BJ (cell line): Measurements from ENCODE around the gene PTTG1. TPM values are rescaled to one million over a fixed set of nuclear protein-coding genes. Genes with fewer than 3 reads are reported as not detected.

Experiments used
- CTCF ChIA-PET: fragments of 350-600 bp; formaldehyde crosslinking; extraction: SDS; loops from one replicate; lab custom pipeline; 2021; ENCODE audit warnings: antibody characterized with exemption, inconsistent platforms; lab: Yijun Ruan, JAX
- POLR2A ChIA-PET: fragments of 300-600 bp; sonication (Branson Sonifier 250); formaldehyde crosslinking; extraction: SDS; loops from one replicate; lab custom pipeline; 2021; ENCODE audit warnings: antibody characterized with exemption; lab: Charles Lee
- DNase-seq: peaks from one replicate; pipeline ENCODE4 v3.0.0-alpha.2; 2011; ENCODE audit warnings: low read depth
- H3K27me3 ChIP-seq: 2 replicates; pipeline ENCODE4 v1.6.0; 2011; ENCODE audit warnings: low read length; ENCODE audit not compliant: control insufficient read depth, insufficient read depth
- H3K36me3 ChIP-seq: 2 replicates; pipeline ENCODE4 v1.5.1; 2011; ENCODE audit warnings: low read length; ENCODE audit not compliant: control insufficient read depth, insufficient read depth
- H3K4me3 ChIP-seq: 2 replicates; pipeline ENCODE4 v1.5.1; 2011; ENCODE audit warnings: low read depth, mild to moderate bottlenecking, control low read depth, low read length
- polyA plus RNA-seq: library from polyadenylated mRNA; depleted of rRNA; stranded (reverse); fragments of >200 nt; gene quantifications from 2 replicates; pipeline ENCODE4 v1.2.3, GENCODE V29; 2011
- TF ChIP-seq, protein P1 (sequence below): IDR thresholded peaks from 2 replicates; pipeline ENCODE4 v1.5.1; 2011; ENCODE audit warnings: low read depth, mild to moderate bottlenecking, control low read depth, inconsistent platforms, low read length, moderate library complexity; ENCODE audit not compliant: insufficient read depth

The PTTG1 gene
- polyA plus RNA-seq, 1 experiment = 59.3 TPM

DNA sequence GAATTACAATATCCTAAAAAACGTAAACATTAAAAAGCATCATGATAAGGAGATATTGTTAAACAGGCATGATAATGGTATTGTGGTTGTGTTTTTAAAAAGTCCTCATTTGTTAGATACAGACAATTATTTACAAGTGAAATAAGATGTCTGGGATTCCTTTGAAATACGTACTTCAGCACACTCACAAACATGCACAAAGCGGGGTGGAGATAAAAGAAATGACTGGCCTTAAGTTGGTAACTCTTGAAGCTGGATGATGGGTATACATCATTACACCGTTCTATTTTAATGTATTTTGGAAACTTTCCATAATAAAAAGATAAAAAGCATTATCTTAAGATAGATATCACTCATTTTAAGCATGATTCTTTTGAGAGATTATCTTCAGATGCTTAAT is 22.8 kb upstream of the PTTG1 start:
- H3K4me3 ChIP-seq = peak overlapping the region; percentile 70
- ChIA-PET POLR2A (no interaction called here), CTCF (no interaction called here)
- H3K27me3 ChIP-seq = no peaks in the 10 kb centered on the region
- TF ChIP-seq, protein P1, sequence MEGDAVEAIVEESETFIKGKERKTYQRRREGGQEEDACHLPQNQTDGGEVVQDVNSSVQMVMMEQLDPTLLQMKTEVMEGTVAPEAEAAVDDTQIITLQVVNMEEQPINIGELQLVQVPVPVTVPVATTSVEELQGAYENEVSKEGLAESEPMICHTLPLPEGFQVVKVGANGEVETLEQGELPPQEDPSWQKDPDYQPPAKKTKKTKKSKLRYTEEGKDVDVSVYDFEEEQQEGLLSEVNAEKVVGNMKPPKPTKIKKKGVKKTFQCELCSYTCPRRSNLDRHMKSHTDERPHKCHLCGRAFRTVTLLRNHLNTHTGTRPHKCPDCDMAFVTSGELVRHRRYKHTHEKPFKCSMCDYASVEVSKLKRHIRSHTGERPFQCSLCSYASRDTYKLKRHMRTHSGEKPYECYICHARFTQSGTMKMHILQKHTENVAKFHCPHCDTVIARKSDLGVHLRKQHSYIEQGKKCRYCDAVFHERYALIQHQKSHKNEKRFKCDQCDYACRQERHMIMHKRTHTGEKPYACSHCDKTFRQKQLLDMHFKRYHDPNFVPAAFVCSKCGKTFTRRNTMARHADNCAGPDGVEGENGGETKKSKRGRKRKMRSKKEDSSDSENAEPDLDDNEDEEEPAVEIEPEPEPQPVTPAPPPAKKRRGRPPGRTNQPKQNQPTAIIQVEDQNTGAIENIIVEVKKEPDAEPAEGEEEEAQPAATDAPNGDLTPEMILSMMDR = no peak
- peaks cover 3% of the 10 kb centered on the region; the same call in 1 of the 2 replicates for H3K36me3 ChIP-seq
- no peak for DNase-seq

DNA sequence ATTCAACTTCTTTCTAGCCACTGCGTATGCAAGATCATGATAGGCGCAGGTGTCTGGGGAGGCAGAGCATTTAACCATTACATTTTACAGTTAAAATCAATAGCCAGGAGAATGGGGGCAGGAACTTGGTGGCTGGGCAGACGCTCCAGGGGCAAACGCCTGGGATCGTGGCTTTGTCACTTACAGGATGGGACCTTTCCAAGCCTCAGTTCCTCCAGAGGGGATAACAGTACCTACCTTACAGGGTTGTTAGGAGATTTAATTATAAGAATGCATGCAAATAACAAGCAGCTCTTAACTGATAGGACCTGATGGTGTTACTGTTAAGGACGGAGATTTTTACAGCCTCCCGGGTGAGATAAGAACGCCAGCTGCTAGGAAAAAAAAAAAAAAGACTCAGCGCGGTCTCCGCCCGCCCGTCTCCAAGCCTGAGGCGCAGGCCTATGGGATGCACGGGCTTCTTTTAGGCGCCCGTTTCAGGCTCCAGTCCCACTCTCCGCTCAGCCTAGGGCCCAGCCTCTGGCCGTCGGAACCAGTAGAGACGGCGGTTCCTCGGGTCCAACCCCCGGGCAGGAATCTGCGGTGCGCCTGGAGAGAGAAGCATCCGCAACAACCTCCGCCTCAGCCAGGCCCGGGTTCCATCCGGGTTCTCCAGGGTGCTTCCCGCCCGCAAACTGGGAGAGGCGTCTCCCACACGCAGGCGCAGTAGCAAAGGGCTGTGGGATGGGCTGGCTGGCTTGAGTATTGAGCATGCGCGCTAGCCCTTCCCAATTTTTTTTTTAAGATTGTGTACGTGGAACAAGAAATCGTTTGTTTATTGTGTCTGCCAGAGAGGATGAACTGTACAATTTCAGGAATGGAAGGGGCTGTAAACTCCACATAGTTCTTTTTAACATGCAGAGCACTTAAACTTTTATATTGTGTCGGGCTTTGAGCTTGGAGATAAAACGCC is 22.0 kb upstream of the PTTG1 start, which contains the start of gene FAM200C:
FAM200C (minus strand) TSS at position 653 of the 952 bp plus-strand sequence. CDS start 4,564 bp downstream, outside the sequence.
- Histone ChIP-seq H3K4me3 (peak within 1 kb of the TSS; percentile 70), H3K27me3 (no peaks in the 10 kb centered on the region), H3K36me3 (peaks cover 4% of the 10 kb centered on the region; the same call in 1 of the 2 replicates)
- DNase-seq = peak; percentile 71
- TF ChIP-seq, protein P1 = no peak
- POLR2A ChIA-PET = interaction anchor here (0.6 to 1.3 kb wide), 4 partner anchors 19 to 592 kb away, joined by 3 to 11 read pairs (median 4); partner anchors contain the start of genes PTTG1 and SLU7
- CTCF ChIA-PET = no interaction called here

DNA sequence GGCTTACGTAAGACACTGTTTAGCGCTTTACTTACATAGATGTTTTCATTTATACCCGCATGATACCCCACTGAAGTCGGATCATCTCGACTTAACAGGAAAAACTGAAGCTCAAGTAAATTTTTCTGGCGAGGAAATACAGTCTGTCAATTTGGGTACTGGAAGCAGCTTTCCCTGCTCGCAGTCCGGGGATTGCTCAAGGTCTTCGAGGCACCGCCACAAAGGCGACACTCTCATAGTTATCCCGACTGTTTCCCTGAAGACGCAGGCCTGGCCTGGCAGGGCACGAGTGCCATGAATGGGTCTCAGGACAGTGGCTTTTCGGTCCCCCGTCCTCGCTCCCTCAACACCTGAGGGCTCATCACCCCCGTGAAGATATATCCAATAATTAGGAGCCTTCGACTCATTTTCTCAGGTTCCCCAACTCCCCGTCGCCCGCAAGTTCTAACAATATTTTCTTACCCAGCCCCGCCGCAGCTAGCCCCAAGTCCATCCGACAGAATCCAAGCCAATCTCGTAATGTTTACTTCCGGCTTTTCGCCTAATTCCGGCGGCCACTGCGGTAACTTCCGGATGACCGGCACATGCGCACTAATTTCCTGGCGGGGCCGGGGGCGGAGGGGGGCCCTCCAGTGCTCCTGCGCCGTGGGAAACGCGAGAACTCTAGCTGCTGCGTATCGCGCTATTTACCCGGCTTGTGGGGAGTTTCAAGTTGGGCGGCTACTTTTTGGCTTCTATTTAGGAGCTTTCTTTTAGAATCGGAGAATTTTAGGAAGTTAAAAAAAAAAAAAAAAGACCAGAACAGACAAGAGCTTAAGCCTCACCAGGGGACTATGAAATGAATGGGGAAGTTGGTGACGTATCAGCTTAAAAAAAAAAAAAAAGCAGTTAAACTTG is 2.8 kb upstream of the PTTG1 start, which contains the start of gene SLU7:
SLU7 (minus strand) TSS at position 521 of the 897 bp plus-strand sequence. CDS start 3,787 bp downstream, outside the sequence.
- TF ChIP-seq, protein P1 = no peak
- no peaks in the 10 kb centered on the region for H3K27me3 ChIP-seq
- POLR2A ChIA-PET = interaction anchor here (0.6 to 1.3 kb wide), 4 partner anchors 18 to 1211 kb away, joined by 4 to 11 read pairs (median 9); partner anchors contain the start of gene FAM200C
- 0 out of 2 replicates have a peak, but pooled peaks cover 2% of the 10 kb centered on the region for H3K36me3 ChIP-seq
- peak; percentile 86 for DNase-seq
- peak within 1 kb of the TSS; percentile 91 for H3K4me3 ChIP-seq
- CTCF ChIA-PET = interaction anchor here (3.2 kb wide), 1 partner anchor 20 kb away, joined by 13 read pairs; no protein-coding TSS in a partner anchor

DNA sequence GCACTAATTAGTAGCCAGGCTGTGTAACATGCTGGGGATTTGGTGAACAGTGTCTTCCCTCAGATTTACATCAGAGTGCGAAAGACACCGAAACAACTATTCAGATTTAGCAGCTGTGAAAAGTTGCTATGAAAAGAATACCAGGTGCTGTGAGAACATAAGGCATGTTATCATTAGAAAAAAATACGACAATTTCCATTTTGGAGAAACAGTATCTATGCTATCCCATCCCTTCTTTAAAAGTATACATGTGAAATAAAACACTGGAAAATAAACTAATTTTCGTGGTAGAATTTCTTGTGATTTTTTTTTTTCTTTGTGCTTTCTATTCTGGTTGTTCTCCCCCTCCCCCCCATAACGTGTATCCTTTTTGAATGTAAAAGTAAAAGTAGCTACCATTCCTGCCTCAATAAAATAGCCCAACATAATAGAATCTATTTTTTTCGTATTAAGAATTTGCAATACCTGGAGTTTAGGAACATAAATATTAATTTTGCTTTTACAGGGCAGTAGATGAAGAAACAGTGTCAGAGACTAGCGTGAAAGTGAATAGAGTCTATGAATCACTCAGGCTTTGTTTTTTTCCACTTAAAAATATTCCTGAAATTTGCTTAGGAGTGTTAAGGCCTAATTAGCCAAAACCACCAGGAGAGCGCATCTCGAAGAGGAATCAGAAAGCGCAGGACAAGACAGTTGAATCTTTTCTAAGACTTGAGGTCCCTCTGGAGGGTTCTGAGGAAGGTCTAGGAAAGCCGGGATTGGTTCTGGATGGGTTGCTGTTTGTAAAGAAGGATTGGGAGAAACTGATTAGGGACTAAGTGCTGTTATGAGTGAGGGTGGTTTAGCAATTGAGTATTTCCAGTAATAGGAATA is 2.0 kb upstream of the PTTG1 start:
- H3K27me3 ChIP-seq = no peaks in the 10 kb centered on the region
- DNase-seq = no peak
- peak overlapping the region; percentile 91 for H3K4me3 ChIP-seq
- CTCF ChIA-PET = interaction anchor here (3.2 kb wide), 1 partner anchor 19 kb away, joined by 13 read pairs; no protein-coding TSS in a partner anchor
- TF ChIP-seq, protein P1 = no peak
- 0 out of 2 replicates have a peak, but pooled peaks cover 2% of the 10 kb centered on the region for H3K36me3 ChIP-seq
- POLR2A ChIA-PET = interaction anchor here (1.3 kb wide), 1 partner anchor 19 kb away, joined by 11 read pairs; the partner anchor contains the start of gene FAM200C
